ENCODE measurements around the gene SPATA7.

Gene SPATA7

GRCh38 chr14:88463318-88463717 lies 77.9 kb downstream of the SPATA7 start:
- H3K27ac Mint-ChIP-seq: no peak overlapping the region
- peaks cover 11% of the 10 kb centered on the region for H3K9me3 Mint-ChIP-seq
- H3K27me3 Mint-ChIP-seq: no peaks in the 10 kb centered on the region
- H3K4me1 Mint-ChIP-seq: no peaks in the 10 kb centered on the region
- peaks cover 24% of the 10 kb centered on the region for H3K36me3 Mint-ChIP-seq
- no peak overlapping the region for H3K4me3 Mint-ChIP-seq

- Mint-ChIP-seq H3K9me3 (no peaks in the 10 kb centered on the region), H3K27me3 (no peaks in the 10 kb centered on the region)
Observed at GRCh38 chr14:88468406-88468805, 82.9 kb downstream of the SPATA7 start.

GRCh38 chr14:88470542-88471440 lies 85.3 kb downstream of the SPATA7 start:
- Mint-ChIP-seq H3K9me3 (no peaks in the 10 kb centered on the region), H3K36me3 (peaks cover 2% of the 10 kb centered on the region), H3K4me3 (no peak overlapping the region), H3K27me3 (no peaks in the 10 kb centered on the region), H3K4me1 (no peaks in the 10 kb centered on the region), H3K27ac (no peak overlapping the region)

More at GRCh38 chr14:88468406-88468805, 82.9 kb downstream of the SPATA7 start:
- Mint-ChIP-seq H3K27ac (no peak overlapping the region), H3K4me1 (no peaks in the 10 kb centered on the region), H3K36me3 (peaks cover 2% of the 10 kb centered on the region), H3K4me3 (no peak overlapping the region)

- peaks cover 2% of the 10 kb centered on the region for H3K36me3 Mint-ChIP-seq
- no peaks in the 10 kb centered on the region for H3K9me3 Mint-ChIP-seq
- H3K27me3 Mint-ChIP-seq: no peaks in the 10 kb centered on the region
- no peaks in the 10 kb centered on the region for H3K4me1 Mint-ChIP-seq
- no peak overlapping the region for H3K27ac Mint-ChIP-seq
- H3K4me3 Mint-ChIP-seq: no peak overlapping the region
Observed at GRCh38 chr14:88473791-88474190, 88.3 kb downstream of the SPATA7 start.

GRCh38 chr14:88476214-88476774 lies 90.8 kb downstream of the SPATA7 start:
- Mint-ChIP-seq H3K36me3 (no peaks in the 10 kb centered on the region), H3K9me3 (no peaks in the 10 kb centered on the region), H3K27me3 (no peaks in the 10 kb centered on the region), H3K4me3 (no peak overlapping the region), H3K27ac (no peak overlapping the region), H3K4me1 (no peaks in the 10 kb centered on the region)

GRCh38 chr14:88476825-88477224 lies 91.4 kb downstream of the SPATA7 start:
- Mint-ChIP-seq H3K27ac (no peak overlapping the region), H3K27me3 (no peaks in the 10 kb centered on the region), H3K36me3 (no peaks in the 10 kb centered on the region), H3K9me3 (no peaks in the 10 kb centered on the region), H3K4me1 (no peaks in the 10 kb centered on the region), H3K4me3 (no peak overlapping the region)

GRCh38 chr14:88477513-88478250 lies 92.2 kb downstream of the SPATA7 start:
- Mint-ChIP-seq H3K36me3 (no peaks in the 10 kb centered on the region), H3K27me3 (no peaks in the 10 kb centered on the region), H3K9me3 (no peaks in the 10 kb centered on the region), H3K27ac (no peak overlapping the region), H3K4me3 (no peak overlapping the region), H3K4me1 (no peaks in the 10 kb centered on the region)

GRCh38 chr14:88478931-88479330 lies 93.5 kb downstream of the SPATA7 start:
- H3K9me3 Mint-ChIP-seq: no peaks in the 10 kb centered on the region
- H3K4me3 Mint-ChIP-seq: no peak overlapping the region
- H3K27ac Mint-ChIP-seq: no peak overlapping the region
- no peaks in the 10 kb centered on the region for H3K27me3 Mint-ChIP-seq
- H3K4me1 Mint-ChIP-seq: no peaks in the 10 kb centered on the region
- no peaks in the 10 kb centered on the region for H3K36me3 Mint-ChIP-seq

- no peaks in the 10 kb centered on the region for H3K27me3 Mint-ChIP-seq
- no peaks in the 10 kb centered on the region for H3K4me1 Mint-ChIP-seq
- no peak overlapping the region for H3K4me3 Mint-ChIP-seq
- no peaks in the 10 kb centered on the region for H3K9me3 Mint-ChIP-seq
- H3K27ac Mint-ChIP-seq: no peak overlapping the region
- no peaks in the 10 kb centered on the region for H3K36me3 Mint-ChIP-seq
Observed at GRCh38 chr14:88479574-88479987, 94.1 kb downstream of the SPATA7 start.

GRCh38 chr14:88481059-88481458 lies 95.6 kb downstream of the SPATA7 start:
- Mint-ChIP-seq H3K4me1 (no peaks in the 10 kb centered on the region), H3K4me3 (no peak overlapping the region), H3K9me3 (no peaks in the 10 kb centered on the region), H3K36me3 (no peaks in the 10 kb centered on the region), H3K27ac (no peak overlapping the region), H3K27me3 (no peaks in the 10 kb centered on the region)

- Mint-ChIP-seq H3K36me3 (no peaks in the 10 kb centered on the region), H3K27ac (no peak overlapping the region), H3K4me3 (no peak overlapping the region), H3K27me3 (no peaks in the 10 kb centered on the region), H3K4me1 (no peaks in the 10 kb centered on the region), H3K9me3 (no peaks in the 10 kb centered on the region)
Observed at GRCh38 chr14:88481794-88482193, 96.3 kb downstream of the SPATA7 start.

GRCh38 chr14:88482524-88482923 lies 97.1 kb downstream of the SPATA7 start:
- no peak overlapping the region for H3K4me3 Mint-ChIP-seq
- H3K27me3 Mint-ChIP-seq: no peaks in the 10 kb centered on the region
- H3K4me1 Mint-ChIP-seq: no peaks in the 10 kb centered on the region
- H3K27ac Mint-ChIP-seq: no peak overlapping the region
- no peaks in the 10 kb centered on the region for H3K9me3 Mint-ChIP-seq
- no peaks in the 10 kb centered on the region for H3K36me3 Mint-ChIP-seq

Data from activated naive CD4-positive, alpha-beta T cell treated with anti-CD3 and anti-CD28 coated beads, Interleukin-2, amount 50 U/mL, for 24 hours (primary cell).